K562 (cell line): ENCODE measurements around the gene MACROD2. TPM values are rescaled to one million over a fixed set of nuclear protein-coding genes. Genes with fewer than 3 reads are reported as not detected.

Experiments used
- ATAC-seq: fragments of 200-7000 bp; cut with Tn5 transposase; 3 replicates; pipeline ENCODE4 v1.9.1; 2020; ENCODE audit warnings: moderate library complexity
- BruUV-seq: library from RNA; stranded (reverse); fragments of 400-500 nt; replicated peaks from 2 replicates; lab custom pipeline; 2021; lab: Mats Ljungman, UMichigan
- CTCF ChIA-PET: fragments of 300-600 bp; formaldehyde crosslinking; extraction: SDS; loops from one replicate; lab custom pipeline; 2021; ENCODE audit warnings: low intra/inter-chr PET ratio; lab: Yijun Ruan, JAX
- POLR2A ChIA-PET: fragments of 300-600, 350-650 bp; sonication (Branson Sonifier 250); formaldehyde crosslinking; extraction: SDS; loops from one replicate; lab custom pipeline; 2021; ENCODE audit warnings: antibody characterized with exemption, inconsistent platforms; lab: Yijun Ruan, JAX
- DNase-seq, 4 experiments: peaks; one replicate each; pipeline versions ENCODE4 v3.0.0 to v3.0.0-alpha.2; 2011 to 2018; ENCODE audit warnings: low spot score in 3 of 4, mixed read lengths in 3 of 4; ENCODE audit errors: extremely low read depth in 1 of 4
- FAIRE-seq: peaks from 2 replicates; lab custom pipeline; 2011; peaks lifted over from hg19 to GRCh38; lab: Jason Lieb, UNC
- H2AFZ ChIP-seq: 2 replicates; pipeline ENCODE4 v1.6.0; 2011; ENCODE audit warnings: low read depth, low read length, control low read depth, inconsistent platforms
- H3K27ac ChIP-seq: fragments of 200-600 bp; 3 replicates; pipeline ENCODE4 v1.8.0; 2011; ENCODE audit warnings: low read depth, mild to moderate bottlenecking, control low read depth, inconsistent platforms, low read length, moderate library complexity, mixed read lengths; ENCODE audit errors: extremely low read depth
- H3K27me3 ChIP-seq, 2 experiments: fragments of 300-600 bp in 1 of 2; 2 replicates in 1 of 2; 3 replicates in 1 of 2; pipeline versions ENCODE4 v1.6.0 to v1.8.0; 2011; ENCODE audit warnings: inconsistent platforms in 2 of 2, low read length in 2 of 2, mild to moderate bottlenecking in 1 of 2, mixed read lengths in 1 of 2, moderate library complexity in 1 of 2; ENCODE audit not compliant: control insufficient read depth in 2 of 2, insufficient read depth in 2 of 2
- H3K36me3 ChIP-seq: fragments of 300-600 bp; 3 replicates; pipeline ENCODE4 v1.8.0; 2011; ENCODE audit warnings: mild to moderate bottlenecking, low read length, inconsistent platforms; ENCODE audit not compliant: control insufficient read depth, insufficient read depth
- H3K4me1 ChIP-seq, 2 experiments: fragments of 200-600 bp in 1 of 2; replicated peaks in 1 of 2; 2 replicates in 1 of 2; 3 replicates in 1 of 2; pipeline versions ENCODE4 v1.5.1 to v1.8.0; 2011; ENCODE audit warnings: inconsistent platforms in 2 of 2, low read length in 2 of 2, mild to moderate bottlenecking in 1 of 2, mixed read lengths in 1 of 2, moderate library complexity in 1 of 2; ENCODE audit not compliant: control insufficient read depth in 2 of 2, insufficient read depth in 2 of 2
- H3K4me2 ChIP-seq: 2 replicates; pipeline ENCODE4 v1.6.1; 2011; ENCODE audit warnings: low read length, control low read depth, inconsistent platforms, mixed read lengths; ENCODE audit not compliant: insufficient read depth
- H3K4me3 ChIP-seq: fragments of 200-600 bp; sonication (generic), shearing (Covaris generic); 2 replicates; pipeline ENCODE4 v1.5.1; 2016; ENCODE audit warnings: control low read depth, inconsistent platforms
- H3K79me2 ChIP-seq: fragments of 200-600 bp; 3 replicates; pipeline ENCODE4 v1.8.0; 2011; ENCODE audit warnings: low read length, inconsistent platforms; ENCODE audit not compliant: control insufficient read depth, insufficient read depth
- H3K9ac ChIP-seq, 2 experiments: 2 replicates each; pipeline versions ENCODE4 v1.6.0 to v1.6.1; 2011; ENCODE audit warnings: low read depth in 2 of 2, low read length in 2 of 2, control low read depth in 1 of 2, inconsistent platforms in 1 of 2, mild to moderate bottlenecking in 1 of 2, mixed read lengths in 1 of 2; ENCODE audit not compliant: insufficient read depth in 1 of 2
- H3K9me1 ChIP-seq: one replicate; pipeline ENCODE4 v1.6.0; 2011; ENCODE audit warnings: inconsistent platforms, mild to moderate bottlenecking, low read length, moderate library complexity; ENCODE audit not compliant: control insufficient read depth, insufficient read depth
- H3K9me3 ChIP-seq: replicated peaks from 2 replicates; pipeline ENCODE4 v1.5.1; 2011; ENCODE audit warnings: low read depth, low read length, inconsistent platforms; ENCODE audit not compliant: control insufficient read depth, insufficient read depth
- H4K20me1 ChIP-seq: replicated peaks from 2 replicates; pipeline ENCODE4 v1.6.1; 2011; ENCODE audit warnings: low read length, inconsistent platforms, mixed read lengths; ENCODE audit not compliant: control insufficient read depth, insufficient read depth
- CREB3L1 ChIP-seq: fragments of 450-650 bp; IDR thresholded peaks from 2 replicates; pipeline ENCODE4 v1.6.1; 2014; ENCODE audit warnings: low read depth, mild to moderate bottlenecking, moderate library complexity, borderline replicate concordance
- CTCFL ChIP-seq: IDR thresholded peaks from 2 replicates; pipeline ENCODE4 v1.6.1; 2011; ENCODE audit warnings: borderline replicate concordance, low read depth, mild to moderate bottlenecking, moderate library complexity, low read length; ENCODE audit not compliant: insufficient read depth, poor library complexity, severe bottlenecking
- HNRNPH1 ChIP-seq: fragments of 200-400 bp; formaldehyde crosslinking; optimal IDR thresholded peaks from 2 replicates; pipeline ENCODE3; 2017; ENCODE audit warnings: low read depth, mild to moderate bottlenecking, low read length, moderate library complexity
- HNRNPK ChIP-seq: fragments of 200-400 bp; formaldehyde crosslinking; IDR thresholded peaks from one replicate; pipeline ENCODE4 v1.6.1; 2018; ENCODE audit warnings: mild to moderate bottlenecking, low read depth, low read length; ENCODE audit not compliant: poor library complexity, severe bottlenecking
- PHTF2 ChIP-seq: fragments of 250-450 bp; sonication (Bioruptor Pico); IDR thresholded peaks from 2 replicates; pipeline ENCODE4 v1.5.0; 2021; ENCODE audit warnings: mild to moderate bottlenecking
- SIRT6 ChIP-seq: IDR thresholded peaks from one replicate; pipeline ENCODE4 v1.6.1; 2012; ENCODE audit warnings: low read depth, mild to moderate bottlenecking, control low read depth, inconsistent platforms, low read length, moderate library complexity
- TARDBP ChIP-seq: fragments of 450-650 bp; IDR thresholded peaks from 2 replicates; pipeline ENCODE4 v1.6.1; 2016
- ZC3H11A ChIP-seq: IDR thresholded peaks from 2 replicates; pipeline ENCODE4 v1.6.1; 2012; ENCODE audit warnings: low read depth, low read length, improper control_type of control experiment
- ZNF347 ChIP-seq: fragments of 450-650 bp; formaldehyde crosslinking; IDR thresholded peaks from 2 replicates; pipeline ENCODE4 v1.4.0; 2020; ENCODE audit warnings: low read depth, mild to moderate bottlenecking, moderate library complexity
- ZNF77 ChIP-seq: fragments of 250-450 bp; sonication (Bioruptor Pico); IDR thresholded peaks from 2 replicates; pipeline ENCODE4 v1.5.0; 2020
- WGBS: fragments of 100-300 bp; shearing (Covaris generic); methylation state at CpG from one replicate; pipeline ENCODE4 v1.1.6; 2016; ENCODE audit warnings: low coverage, mixed read lengths; ENCODE audit not compliant: insufficient coverage; ENCODE audit errors: missing lambda C conversion rate; 5-methylcytosine and 5-hydroxymethylcytosine counted together
- in situ Hi-C: fragments of 300-500 bp; cut with MboI; formaldehyde crosslinking; loops from 4 replicates; pipeline ENCODE4 v1.15.0; 2018; ENCODE audit warnings: inconsistent platforms, mixed read lengths
- intact Hi-C: fragments of 100-400 bp; cut with micrococcal nuclease; formaldehyde crosslinking; loops from 2 replicates; pipeline ENCODE4 v1.14.2; 2022
- polyA plus RNA-seq, 8 experiments: library from polyadenylated mRNA; depleted of rRNA in 4 of 8; stranded (reverse) in 5 of 8; unstranded in 3 of 8; fragments of >200 nt; fragmentation: Nextera tagmentation in 2 of 8; fragmentation: Illumina TruSeq in 1 of 8; extraction: Ambion mirVana in 2 of 8; extraction: Trizol in 1 of 8; gene quantifications; 2 replicates each; pipeline versions ENCODE4 v1.2.1 to v1.2.3, GENCODE V29; 2011 to 2014; ENCODE audit warnings: inconsistent platforms in 1 of 8, missing spikeins in 1 of 8
- total RNA-seq, 7 experiments: library from RNA; depleted of rRNA in 6 of 7; stranded (reverse); fragments of >200 nt in 6 of 7; fragmentation: Illumina TruSeq in 2 of 7; extraction: Trizol in 2 of 7; gene quantifications; 2 replicates each; pipeline versions ENCODE4 v1.2.1 to v1.2.3, GENCODE V29; 2011 to 2021; ENCODE audit warnings: low replicate concordance in 1 of 7
- TF ChIP-seq, protein P1 (sequence below): sonication (generic); formaldehyde crosslinking; IDR thresholded peaks from 2 replicates; pipeline ENCODE4 v1.8.0; 2023; ENCODE audit warnings: mild to moderate bottlenecking, missing genetic modification reagents
- TF ChIP-seq, protein P2 (sequence below): fragments of 250-450 bp; sonication (Bioruptor Pico); IDR thresholded peaks from 2 replicates; pipeline ENCODE4 v1.8.0; 2022; ENCODE audit warnings: inconsistent platforms

The MACROD2 gene
- total and polyA plus RNA-seq, 9 of the 15 experiments (the other 6 are each of a cell fraction or from before 2014, with no cell fraction given) = not detected

DNA sequence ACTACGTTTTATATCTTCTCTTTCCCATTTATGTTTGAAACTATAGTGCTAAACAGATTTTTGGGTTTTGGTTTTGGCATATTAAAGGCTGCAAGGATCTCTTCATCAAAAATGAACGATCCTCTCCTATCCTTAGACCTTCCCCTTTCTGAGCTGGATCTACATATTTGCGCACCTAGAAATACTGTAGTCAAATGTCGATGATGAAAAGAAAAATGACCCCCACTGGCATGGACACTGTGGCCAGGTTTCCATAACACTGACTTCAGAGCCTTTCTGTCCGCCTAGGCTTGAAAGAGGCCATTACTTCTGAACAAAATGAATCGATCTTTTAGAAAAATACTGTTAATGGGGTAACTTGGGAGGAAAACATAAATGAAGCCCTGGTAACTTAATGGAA, 336.3 kb downstream of the MACROD2 start (continued):
- TF ChIP-seq, protein P1, sequence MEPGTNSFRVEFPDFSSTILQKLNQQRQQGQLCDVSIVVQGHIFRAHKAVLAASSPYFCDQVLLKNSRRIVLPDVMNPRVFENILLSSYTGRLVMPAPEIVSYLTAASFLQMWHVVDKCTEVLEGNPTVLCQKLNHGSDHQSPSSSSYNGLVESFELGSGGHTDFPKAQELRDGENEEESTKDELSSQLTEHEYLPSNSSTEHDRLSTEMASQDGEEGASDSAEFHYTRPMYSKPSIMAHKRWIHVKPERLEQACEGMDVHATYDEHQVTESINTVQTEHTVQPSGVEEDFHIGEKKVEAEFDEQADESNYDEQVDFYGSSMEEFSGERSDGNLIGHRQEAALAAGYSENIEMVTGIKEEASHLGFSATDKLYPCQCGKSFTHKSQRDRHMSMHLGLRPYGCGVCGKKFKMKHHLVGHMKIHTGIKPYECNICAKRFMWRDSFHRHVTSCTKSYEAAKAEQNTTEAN = no peak
- TF ChIP-seq CTCFL (no peak), TARDBP (no peak), ZC3H11A (no peak), HNRNPK (no peak), ZNF347 (no peak), HNRNPH1 (no peak), ZNF77 (CRISPR knock-in tag) (no peak)

DNA sequence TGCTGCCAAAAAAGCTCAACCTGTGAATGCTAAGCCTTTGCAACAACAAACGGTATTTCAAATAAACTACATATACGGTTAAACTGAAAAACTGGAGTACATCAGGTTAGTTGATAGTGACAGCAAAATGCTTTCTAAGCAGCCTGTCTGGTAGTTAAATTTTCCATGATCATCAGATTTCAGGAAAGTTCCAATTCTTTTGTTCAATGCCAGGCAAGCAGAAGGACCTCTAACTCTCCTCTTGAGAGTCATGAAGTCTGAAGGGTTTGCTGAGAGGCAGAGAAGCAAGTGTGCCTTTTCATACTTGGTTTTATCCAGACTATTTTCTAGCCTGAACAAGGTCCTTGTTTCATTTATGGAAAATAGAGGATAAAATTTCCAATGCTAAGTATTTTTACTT, 337.6 kb downstream of the MACROD2 start:
- FAIRE-seq = no peak
- no peaks in the 10 kb centered on the region for H3K4me1 ChIP-seq
- POLR2A ChIA-PET = no interaction called here
- ATAC-seq = no peak
- no peaks in the 10 kb centered on the region for H3K27me3 ChIP-seq
- no peak for DNase-seq
- H3K9ac ChIP-seq = no peak overlapping the region
- H3K36me3 ChIP-seq = no peaks in the 10 kb centered on the region
- 3% methylated on average over 2 of the region's 2 CpGs for WGBS
- no TSS peak for BruUV-seq
- H4K20me1 ChIP-seq = no peaks in the 10 kb centered on the region
- in situ Hi-C loops = no loop called here
- intact Hi-C loops = no loop called here
- H3K9me1 ChIP-seq = no peaks in the 10 kb centered on the region
- no peak overlapping the region for H3K27ac ChIP-seq
- no peaks in the 10 kb centered on the region for H3K79me2 ChIP-seq
- no peak overlapping the region for H3K4me3 ChIP-seq
- H3K9me3 ChIP-seq = no peaks in the 10 kb centered on the region
- no peak overlapping the region for H3K4me2 ChIP-seq
- H2AFZ ChIP-seq = no peak overlapping the region
- CTCF ChIA-PET = no interaction called here
- TF ChIP-seq CREB3L1 (no peak), PHTF2 (no peak), SIRT6 (no peak)
- TF ChIP-seq, protein P2, sequence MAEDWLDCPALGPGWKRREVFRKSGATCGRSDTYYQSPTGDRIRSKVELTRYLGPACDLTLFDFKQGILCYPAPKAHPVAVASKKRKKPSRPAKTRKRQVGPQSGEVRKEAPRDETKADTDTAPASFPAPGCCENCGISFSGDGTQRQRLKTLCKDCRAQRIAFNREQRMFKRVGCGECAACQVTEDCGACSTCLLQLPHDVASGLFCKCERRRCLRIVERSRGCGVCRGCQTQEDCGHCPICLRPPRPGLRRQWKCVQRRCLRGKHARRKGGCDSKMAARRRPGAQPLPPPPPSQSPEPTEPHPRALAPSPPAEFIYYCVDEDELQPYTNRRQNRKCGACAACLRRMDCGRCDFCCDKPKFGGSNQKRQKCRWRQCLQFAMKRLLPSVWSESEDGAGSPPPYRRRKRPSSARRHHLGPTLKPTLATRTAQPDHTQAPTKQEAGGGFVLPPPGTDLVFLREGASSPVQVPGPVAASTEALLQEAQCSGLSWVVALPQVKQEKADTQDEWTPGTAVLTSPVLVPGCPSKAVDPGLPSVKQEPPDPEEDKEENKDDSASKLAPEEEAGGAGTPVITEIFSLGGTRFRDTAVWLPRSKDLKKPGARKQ (CRISPR knock-in tag) = no peak
